ENCODE data around the gene TMPRSS11F.

DNA sequence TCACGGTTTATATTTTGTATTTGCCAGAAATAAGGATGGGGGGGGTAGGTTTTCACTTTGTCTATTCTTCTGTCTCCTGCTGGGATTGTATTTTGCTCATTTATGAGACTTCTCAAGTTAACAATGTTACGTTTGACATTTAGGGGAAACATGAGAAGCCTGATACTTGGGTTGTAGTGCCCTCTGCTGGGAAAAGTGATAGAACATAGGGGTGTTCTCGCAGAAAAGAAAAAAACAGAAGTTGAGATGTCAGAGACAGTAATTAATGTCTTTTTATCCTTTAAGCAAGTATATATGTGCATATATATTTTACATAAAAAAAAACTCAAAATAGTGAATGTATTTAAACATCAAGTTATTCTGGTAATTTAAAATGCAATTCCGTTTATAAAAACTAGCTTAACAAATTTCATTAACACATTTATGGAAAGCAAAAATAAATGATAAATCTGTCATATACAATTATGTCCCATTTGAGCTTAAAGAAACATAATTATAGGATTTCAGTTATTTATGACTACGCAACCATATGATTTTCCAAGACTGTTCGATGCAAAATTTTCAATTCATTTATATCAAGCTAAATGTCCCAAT, 46.0 kb upstream of the TMPRSS11F start:
- TF ChIP-seq, protein P1, sequence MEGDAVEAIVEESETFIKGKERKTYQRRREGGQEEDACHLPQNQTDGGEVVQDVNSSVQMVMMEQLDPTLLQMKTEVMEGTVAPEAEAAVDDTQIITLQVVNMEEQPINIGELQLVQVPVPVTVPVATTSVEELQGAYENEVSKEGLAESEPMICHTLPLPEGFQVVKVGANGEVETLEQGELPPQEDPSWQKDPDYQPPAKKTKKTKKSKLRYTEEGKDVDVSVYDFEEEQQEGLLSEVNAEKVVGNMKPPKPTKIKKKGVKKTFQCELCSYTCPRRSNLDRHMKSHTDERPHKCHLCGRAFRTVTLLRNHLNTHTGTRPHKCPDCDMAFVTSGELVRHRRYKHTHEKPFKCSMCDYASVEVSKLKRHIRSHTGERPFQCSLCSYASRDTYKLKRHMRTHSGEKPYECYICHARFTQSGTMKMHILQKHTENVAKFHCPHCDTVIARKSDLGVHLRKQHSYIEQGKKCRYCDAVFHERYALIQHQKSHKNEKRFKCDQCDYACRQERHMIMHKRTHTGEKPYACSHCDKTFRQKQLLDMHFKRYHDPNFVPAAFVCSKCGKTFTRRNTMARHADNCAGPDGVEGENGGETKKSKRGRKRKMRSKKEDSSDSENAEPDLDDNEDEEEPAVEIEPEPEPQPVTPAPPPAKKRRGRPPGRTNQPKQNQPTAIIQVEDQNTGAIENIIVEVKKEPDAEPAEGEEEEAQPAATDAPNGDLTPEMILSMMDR (IDR thresholded peaks at IDR 0.05; ENCODE audit: extremely low read depth in 1 of 2, insufficient read depth in 1 of 2, low read depth in 1 of 2, low read length in 2 of 2) = peak; percentile 23 to 39
- TF ChIP-seq POLR2A (IDR thresholded peaks at IDR 0.05; ENCODE audit: low read depth, low read length) = no peak
- TF ChIP-seq EZH2 (IDR thresholded peaks at IDR 0.05; ENCODE audit: borderline replicate concordance, low read depth, low read length, severe bottlenecking) = no peak
- TF ChIP-seq FOS (IDR thresholded peaks at IDR 0.05; ENCODE audit: borderline replicate concordance, insufficient read depth, low read length) = no peak
- TF ChIP-seq GATA2 (IDR thresholded peaks at IDR 0.05; ENCODE audit: insufficient read depth, insufficient read length, low read depth, low read length) = no peak
- no peak for TF ChIP-seq POLR2AphosphoS5 (IDR thresholded peaks at IDR 0.05; ENCODE audit: insufficient read depth, low read depth, low read length)
- no peak for TF ChIP-seq MYC (IDR thresholded peaks at IDR 0.05; ENCODE audit: low read depth, low read length)
- TF ChIP-seq, protein P2, sequence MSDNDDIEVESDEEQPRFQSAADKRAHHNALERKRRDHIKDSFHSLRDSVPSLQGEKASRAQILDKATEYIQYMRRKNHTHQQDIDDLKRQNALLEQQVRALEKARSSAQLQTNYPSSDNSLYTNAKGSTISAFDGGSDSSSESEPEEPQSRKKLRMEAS (IDR thresholded peaks at IDR 0.05; ENCODE audit: insufficient read depth, insufficient read length) = no peak
- TF ChIP-seq JUN (IDR thresholded peaks at IDR 0.05; ENCODE audit: borderline replicate concordance, insufficient read depth, insufficient read length, low read depth) = no peak
